HFFc6 (cell line): ENCODE data around the gene EXOC6B. TPM values are rescaled to one million over a fixed set of nuclear protein-coding genes. Genes with fewer than 3 reads are reported as not detected.

Experiments used
- DNase-seq: peaks from one replicate; pipeline ENCODE4 v3.0.0-alpha.2; 2018
- H3K27ac Mint-ChIP-seq: 2 replicates; pipeline ENCODE4 v1.8.0; 2020; ENCODE audit warnings: mild to moderate bottlenecking, mixed read lengths
- H3K27me3 Mint-ChIP-seq: 2 replicates; pipeline ENCODE4 v1.8.0; 2021; ENCODE audit warnings: mild to moderate bottlenecking, moderate library complexity, mixed read lengths; ENCODE audit not compliant: insufficient read depth
- H3K36me3 Mint-ChIP-seq: 2 replicates; pipeline ENCODE4 v1.8.0; 2021; ENCODE audit warnings: low read depth, mixed read lengths
- H3K4me1 Mint-ChIP-seq: 2 replicates; pipeline ENCODE4 v1.8.0; 2020; ENCODE audit warnings: low read depth, mixed read lengths
- H3K4me3 Mint-ChIP-seq: 2 replicates; pipeline ENCODE4 v1.8.0; 2020; ENCODE audit warnings: mild to moderate bottlenecking, moderate library complexity, mixed read lengths
- H3K9me3 Mint-ChIP-seq: 2 replicates; pipeline ENCODE4 v1.8.0; 2020; ENCODE audit warnings: mild to moderate bottlenecking, mixed read lengths
- total RNA-seq, 6 experiments: library from RNA; stranded (reverse); fragmentation: NEBNext Ultra II Directional; extraction: Animal tissue kit (Norgen Biotek cat#: 25700); gene quantifications; 2 replicates in 1 of 6; 3 replicates in 5 of 6; pipeline ENCODE4 v1.2.3, GENCODE V29; 2021
- TF ChIP-seq, protein P1 (sequence below): fragments of 200-600 bp; sonication (generic); IDR thresholded peaks from 2 replicates; pipeline ENCODE4 v1.5.0; 2021; ENCODE audit warnings: antibody characterized with exemption, mild to moderate bottlenecking

Gene EXOC6B
- total RNA-seq, 6 experiments from 2014 or later = 24.8 to 33.0 (median 27.4) TPM

DNA sequence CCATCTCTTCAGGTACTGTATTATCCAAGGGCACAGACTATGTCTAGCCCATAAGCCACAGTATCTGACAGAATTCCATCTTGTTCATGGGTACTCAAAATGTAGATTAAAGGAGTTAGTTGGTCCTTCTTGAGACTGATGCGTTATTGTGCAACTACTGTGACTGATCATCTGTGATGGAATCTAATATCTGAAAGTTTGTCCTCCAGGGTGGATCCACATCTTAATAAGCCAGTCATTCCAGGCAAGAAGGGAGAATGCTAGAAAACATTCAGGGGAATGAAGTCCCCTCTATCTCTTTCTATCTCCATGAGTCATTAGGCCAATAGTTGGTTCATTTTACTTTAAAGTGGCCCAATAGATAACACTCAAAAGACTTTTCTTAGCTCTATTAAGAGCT is 252.6 kb downstream of the EXOC6B start:
- Mint-ChIP-seq H3K9me3 (no peaks in the 10 kb centered on the region), H3K4me1 (peaks cover 73% of the 10 kb centered on the region), H3K27me3 (no peaks in the 10 kb centered on the region), H3K36me3 (no peaks in the 10 kb centered on the region), H3K27ac (peak overlapping the region; percentile 62; the same call in 1 of the 2 replicates), H3K4me3 (no peak overlapping the region)
- TF ChIP-seq, protein P1, sequence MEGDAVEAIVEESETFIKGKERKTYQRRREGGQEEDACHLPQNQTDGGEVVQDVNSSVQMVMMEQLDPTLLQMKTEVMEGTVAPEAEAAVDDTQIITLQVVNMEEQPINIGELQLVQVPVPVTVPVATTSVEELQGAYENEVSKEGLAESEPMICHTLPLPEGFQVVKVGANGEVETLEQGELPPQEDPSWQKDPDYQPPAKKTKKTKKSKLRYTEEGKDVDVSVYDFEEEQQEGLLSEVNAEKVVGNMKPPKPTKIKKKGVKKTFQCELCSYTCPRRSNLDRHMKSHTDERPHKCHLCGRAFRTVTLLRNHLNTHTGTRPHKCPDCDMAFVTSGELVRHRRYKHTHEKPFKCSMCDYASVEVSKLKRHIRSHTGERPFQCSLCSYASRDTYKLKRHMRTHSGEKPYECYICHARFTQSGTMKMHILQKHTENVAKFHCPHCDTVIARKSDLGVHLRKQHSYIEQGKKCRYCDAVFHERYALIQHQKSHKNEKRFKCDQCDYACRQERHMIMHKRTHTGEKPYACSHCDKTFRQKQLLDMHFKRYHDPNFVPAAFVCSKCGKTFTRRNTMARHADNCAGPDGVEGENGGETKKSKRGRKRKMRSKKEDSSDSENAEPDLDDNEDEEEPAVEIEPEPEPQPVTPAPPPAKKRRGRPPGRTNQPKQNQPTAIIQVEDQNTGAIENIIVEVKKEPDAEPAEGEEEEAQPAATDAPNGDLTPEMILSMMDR = no peak
- peak; percentile 39 for DNase-seq

DNA sequence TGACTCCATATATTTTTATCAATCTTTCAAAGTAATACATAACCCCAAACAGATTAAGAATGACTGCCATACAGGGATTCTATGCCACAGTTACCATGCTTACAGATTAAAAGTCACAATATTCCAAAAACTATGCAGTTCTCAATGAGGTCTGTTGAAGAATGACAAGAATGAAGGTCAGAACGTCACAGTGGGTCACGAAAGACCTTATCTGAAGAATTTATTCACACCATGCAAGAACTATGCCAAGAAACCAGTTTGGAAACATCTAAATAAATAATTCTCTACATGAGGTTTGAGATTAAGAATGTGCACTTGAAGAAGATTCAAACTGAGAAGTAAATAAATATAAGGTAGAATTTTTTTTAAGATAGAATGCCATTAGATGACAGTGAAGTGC is 253.3 kb downstream of the EXOC6B start:
- Mint-ChIP-seq H3K36me3 (no peaks in the 10 kb centered on the region), H3K4me1 (peaks cover 73% of the 10 kb centered on the region), H3K27me3 (no peaks in the 10 kb centered on the region), H3K9me3 (no peaks in the 10 kb centered on the region), H3K27ac (peak overlapping the region; percentile 62), H3K4me3 (no peak overlapping the region)
- TF ChIP-seq, protein P1 = no peak
- DNase-seq = peak; percentile 57

DNA sequence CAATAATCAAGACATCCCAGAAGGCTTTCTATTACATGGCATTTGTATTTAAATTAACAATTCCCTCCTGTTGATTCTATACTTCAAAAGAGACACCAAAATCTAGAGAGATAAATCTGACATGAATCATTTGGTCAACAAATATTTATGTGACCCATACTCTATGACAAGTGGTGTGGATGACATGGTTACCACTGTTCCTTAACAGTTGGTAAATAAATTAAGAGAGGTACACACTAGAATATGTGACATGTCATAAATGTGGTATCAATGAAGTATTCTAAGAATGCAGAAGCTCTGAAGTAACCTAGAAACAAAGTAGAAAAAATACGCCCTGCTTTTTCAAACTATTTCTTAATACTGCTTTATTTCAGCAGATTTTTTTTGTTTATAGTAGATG is 255.4 kb downstream of the EXOC6B start:
- Mint-ChIP-seq H3K27me3 (no peaks in the 10 kb centered on the region), H3K36me3 (no peaks in the 10 kb centered on the region)
- DNase-seq = peak; percentile 60

DNA sequence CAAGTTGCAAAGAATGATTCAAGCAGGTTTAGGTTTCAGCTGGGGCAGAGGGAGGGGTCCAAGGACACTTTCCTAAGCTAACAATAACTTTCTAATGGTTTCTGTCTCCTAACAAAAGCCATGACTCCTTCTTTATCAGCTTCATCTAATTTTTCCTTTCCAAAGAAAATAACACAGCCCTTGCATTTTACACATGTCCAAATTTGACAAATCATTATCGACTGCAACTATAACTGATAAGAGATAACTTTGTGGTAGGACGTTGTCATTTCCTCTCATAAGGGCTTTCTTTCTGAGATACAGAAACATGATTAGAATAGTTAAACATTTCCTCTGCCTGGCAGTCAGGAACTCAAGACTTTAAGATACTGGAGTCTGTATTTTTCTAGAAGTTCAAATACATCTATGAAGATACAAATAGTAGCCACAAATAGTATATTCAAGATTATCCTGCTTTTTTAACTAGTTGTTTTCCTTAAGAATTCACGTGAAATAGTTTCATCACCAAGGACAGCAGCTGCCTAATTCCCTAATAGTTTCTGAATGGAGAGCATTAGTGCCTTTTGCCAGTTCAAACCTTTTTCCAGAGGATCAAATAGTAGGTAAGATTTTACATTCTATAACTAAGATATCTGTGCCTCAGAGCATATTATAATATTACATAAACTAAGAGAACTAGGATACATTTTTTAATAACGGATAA is 263.2 kb downstream of the EXOC6B start:
- peak; percentile 30 for DNase-seq
- Mint-ChIP-seq H3K4me1 (peaks cover 37% of the 10 kb centered on the region), H3K36me3 (no peaks in the 10 kb centered on the region), H3K27ac (peak overlapping the region; percentile 77), H3K4me3 (peak overlapping the region; percentile 61), H3K27me3 (no peaks in the 10 kb centered on the region; the same call in 1 of the 2 replicates), H3K9me3 (no peaks in the 10 kb centered on the region)
- TF ChIP-seq, protein P1 = no peak

More for the DNA sequence above, 255.4 kb downstream of the EXOC6B start:
- Mint-ChIP-seq H3K4me3 (no peak overlapping the region; the same call in 1 of the 2 replicates), H3K4me1 (peaks cover 55% of the 10 kb centered on the region), H3K27ac (peak overlapping the region; percentile 77), H3K9me3 (no peaks in the 10 kb centered on the region)
- TF ChIP-seq, protein P1 = no peak

DNA sequence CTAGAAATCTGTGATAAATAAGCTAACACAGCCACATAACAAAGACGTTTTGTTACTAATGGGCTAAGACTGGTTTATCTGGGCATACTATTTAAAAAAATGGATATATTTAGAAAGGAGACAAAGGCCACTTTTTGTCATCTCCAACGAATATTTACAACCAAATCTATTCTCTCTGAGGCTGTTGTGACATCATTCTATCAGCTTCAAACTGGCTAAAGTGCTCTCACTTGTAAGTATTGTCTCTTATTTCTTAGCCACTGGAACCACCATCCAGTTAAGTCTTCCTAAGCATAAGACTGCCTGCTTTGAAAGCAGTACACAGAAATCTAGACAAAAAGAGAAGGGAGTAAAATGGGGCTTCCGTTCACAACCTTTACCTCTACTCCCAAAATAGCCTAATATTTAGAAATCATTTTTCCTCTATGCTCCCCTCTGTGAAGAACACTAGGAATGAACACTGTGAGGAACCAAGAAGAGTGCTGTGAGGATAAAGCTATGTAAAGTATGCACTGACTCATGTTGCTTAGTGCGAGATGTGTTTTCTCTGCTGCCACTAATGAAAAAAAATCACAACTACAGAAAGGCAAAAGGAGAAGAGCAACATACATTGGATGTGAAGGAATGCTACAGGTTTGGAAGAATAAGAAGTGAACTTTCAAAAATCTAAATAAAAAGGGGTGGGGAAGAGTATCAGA is 264.1 kb downstream of the EXOC6B start:
- Mint-ChIP-seq H3K4me3 (peak overlapping the region; percentile 61), H3K27ac (peak overlapping the region; percentile 77), H3K9me3 (no peaks in the 10 kb centered on the region), H3K27me3 (no peaks in the 10 kb centered on the region; the same call in 1 of the 2 replicates), H3K4me1 (peaks cover 33% of the 10 kb centered on the region), H3K36me3 (no peaks in the 10 kb centered on the region)
- TF ChIP-seq, protein P1 = no peak
- DNase-seq = peak; percentile 73
